Measurements from ENCODE around the gene NR4A3.

- TF ChIP-seq CTCF (conservative IDR thresholded peaks at IDR 0.05 in 1 of 2, IDR thresholded peaks at IDR 0.05 in 1 of 2; ENCODE audit: low read depth in 1 of 2, low read length in 2 of 2) (no peak), EZH2 (IDR thresholded peaks at IDR 0.05; ENCODE audit: low read length, missing control alignments) (no peak)
Measured at GRCh38 chr9:99894826-99895225, 73.1 kb downstream of the NR4A3 start.

All from fibroblast of lung (primary cell).